ENCODE measurements around the gene CLDN19. TPM values are rescaled to one million over a fixed set of nuclear protein-coding genes. Genes with fewer than 3 reads are reported as not detected.

CLDN19 gene
- total and polyA plus RNA-seq, 2 donors (not counting 1 experiment from before 2014, with no cell fraction given) = 0.03 TPM; not detected in 1

- whole genome bisulfite sequencing (ENCODE audit: insufficient coverage) = 97% methylated on average over 12 of the region's 12 CpGs
- intact Hi-C loops (cut with micrococcal nuclease) = no loop called here
- H3K79me2 ChIP-seq (ENCODE audit: control insufficient read depth, insufficient read depth, low read length) = no peaks in the 10 kb centered on the region
- H3K4me1 Mint-ChIP-seq = no peaks in the 10 kb centered on the region
- no peak overlapping the region for H3K4me3 Mint-ChIP-seq
- CTCF ChIA-PET = interaction anchor here (1.1 to 6.6 kb wide), 5 partner anchors 8 to 577 kb away, joined by 3 to 57 read pairs (median 4); partner anchors contain the start of gene P3H1
- no peak overlapping the region for H3K27ac Mint-ChIP-seq
- DNase-seq (no peak), ATAC-seq (ENCODE audit: low read depth) (no peak)
- no peak overlapping the region for H2AFZ ChIP-seq (ENCODE audit: insufficient read depth, low read depth, low read length, poor library complexity, severe bottlenecking)
- H4K20me1 ChIP-seq (ENCODE audit: control insufficient read depth, insufficient read depth, low read length, poor library complexity, severe bottlenecking) = no peaks in the 10 kb centered on the region
- no peak for TF ChIP-seq EZH2 (IDR thresholded peaks at IDR 0.05; ENCODE audit: borderline replicate concordance, insufficient read depth, low read depth, low read length, poor library complexity, severe bottlenecking)
- no peak overlapping the region for H3K4me2 ChIP-seq (replicated peaks; ENCODE audit: low read depth, low read length, poor library complexity, severe bottlenecking)
- no peak overlapping the region for H3K9ac ChIP-seq (ENCODE audit: low read length)
- POLR2A ChIA-PET = no interaction called here
- H3K36me3 ChIP-seq (replicated peaks in 1 of 2; ENCODE audit: control extremely low read depth in 1 of 2, control insufficient read depth in 1 of 2, extremely low read depth in 1 of 2, insufficient read depth in 2 of 2, low read length in 1 of 2) = peaks cover 22 to 60% of the 10 kb centered on the region in 2 experiments
- no peaks in the 10 kb centered on the region for H3K27me3 ChIP-seq (replicated peaks in 1 of 4; ENCODE audit: control extremely low read depth in 1 of 4, control insufficient read depth in 3 of 4, insufficient read depth in 4 of 4, low read length in 3 of 4)
- H3K4me1 ChIP-seq (ENCODE audit: control insufficient read depth in 2 of 2, insufficient read depth in 2 of 2, low read length in 2 of 2) = no peaks in the 10 kb centered on the region
- H3K27ac ChIP-seq (ENCODE audit: low read length in 2 of 2) = no peak overlapping the region
- peaks cover 0 to 3% (median 0%) of the 10 kb centered on the region in 3 donors for H3K9me3 ChIP-seq (ENCODE audit: control extremely low read depth in 1 of 3, control insufficient read depth in 2 of 3, insufficient read depth in 1 of 3, low read length in 2 of 3)
- no peak overlapping the region for H3K4me3 ChIP-seq (ENCODE audit: control extremely low read depth in 1 of 5, extremely low read depth in 1 of 5, insufficient read depth in 1 of 5, low read depth in 2 of 5, low read length in 4 of 5)
- peaks cover 2% of the 10 kb centered on the region for H3K9me3 Mint-ChIP-seq (ENCODE audit: insufficient read depth)
- H3K27me3 Mint-ChIP-seq = no peaks in the 10 kb centered on the region
Observed at GRCh38 chr1:42750041-42750440, 10.0 kb upstream of the CLDN19 start.

GRCh38 chr1:42748461-42749410 is 8.7 kb upstream of the CLDN19 start:
- H3K79me2 ChIP-seq (ENCODE audit: control insufficient read depth, insufficient read depth, low read length) = no peaks in the 10 kb centered on the region
- no peak overlapping the region for H3K4me2 ChIP-seq (replicated peaks; ENCODE audit: low read depth, low read length, poor library complexity, severe bottlenecking)
- H3K9ac ChIP-seq (ENCODE audit: low read length) = no peak overlapping the region
- peaks cover 0 to 3% (median 0%) of the 10 kb centered on the region in 3 donors for H3K9me3 ChIP-seq (ENCODE audit: control extremely low read depth in 1 of 3, control insufficient read depth in 2 of 3, insufficient read depth in 1 of 3, low read length in 2 of 3)
- no peak overlapping the region for H3K27ac ChIP-seq (ENCODE audit: low read length in 2 of 2)
- no peak for ATAC-seq (ENCODE audit: low read depth)
- POLR2A ChIA-PET = no interaction called here
- Mint-ChIP-seq H3K9me3 (ENCODE audit: insufficient read depth) (peaks cover 2% of the 10 kb centered on the region), H3K27me3 (no peaks in the 10 kb centered on the region), H3K4me3 (no peak overlapping the region), H3K27ac (no peak overlapping the region), H3K4me1 (no peaks in the 10 kb centered on the region)
- H3K36me3 ChIP-seq (replicated peaks in 1 of 2; ENCODE audit: control extremely low read depth in 1 of 2, control insufficient read depth in 1 of 2, extremely low read depth in 1 of 2, insufficient read depth in 2 of 2, low read length in 1 of 2) = peaks cover 16 to 48% of the 10 kb centered on the region in 2 experiments
- H4K20me1 ChIP-seq (ENCODE audit: control insufficient read depth, insufficient read depth, low read length, poor library complexity, severe bottlenecking) = no peaks in the 10 kb centered on the region
- 90% methylated on average over 13 of the region's 14 CpGs for WGBS (ENCODE audit: insufficient coverage)
- H3K4me1 ChIP-seq (ENCODE audit: control insufficient read depth in 2 of 2, insufficient read depth in 2 of 2, low read length in 2 of 2) = no peaks in the 10 kb centered on the region
- H3K4me3 ChIP-seq (ENCODE audit: control extremely low read depth in 1 of 5, extremely low read depth in 1 of 5, insufficient read depth in 1 of 5, low read depth in 2 of 5, low read length in 4 of 5) = no peak overlapping the region
- CTCF ChIA-PET = interaction anchor here (1.1 to 6.6 kb wide), 6 partner anchors 10 to 575 kb away, joined by 3 to 57 read pairs (median 4); partner anchors contain the start of gene P3H1
- no peak overlapping the region for H2AFZ ChIP-seq (ENCODE audit: insufficient read depth, low read depth, low read length, poor library complexity, severe bottlenecking)
- H3K27me3 ChIP-seq (replicated peaks in 1 of 4; ENCODE audit: control extremely low read depth in 1 of 4, control insufficient read depth in 3 of 4, insufficient read depth in 4 of 4, low read length in 3 of 4) = no peaks in the 10 kb centered on the region
- TF ChIP-seq CTCF (IDR thresholded peaks at IDR 0.05) (no peak), EZH2 (IDR thresholded peaks at IDR 0.05; ENCODE audit: borderline replicate concordance, insufficient read depth, low read depth, low read length, poor library complexity, severe bottlenecking) (no peak)
- no peak for DNase-seq
- intact Hi-C loops (cut with micrococcal nuclease) = no loop called here

All from B cell (primary cell).